ENCODE measurements around the gene AIDA. TPM values are rescaled to one million over a fixed set of nuclear protein-coding genes. Genes with fewer than 3 reads are reported as not detected.

AIDA gene
- total and polyA plus RNA-seq, 4 experiments from 2014 or later: 35.2 to 64.5 (median 49.0) TPM

DNA sequence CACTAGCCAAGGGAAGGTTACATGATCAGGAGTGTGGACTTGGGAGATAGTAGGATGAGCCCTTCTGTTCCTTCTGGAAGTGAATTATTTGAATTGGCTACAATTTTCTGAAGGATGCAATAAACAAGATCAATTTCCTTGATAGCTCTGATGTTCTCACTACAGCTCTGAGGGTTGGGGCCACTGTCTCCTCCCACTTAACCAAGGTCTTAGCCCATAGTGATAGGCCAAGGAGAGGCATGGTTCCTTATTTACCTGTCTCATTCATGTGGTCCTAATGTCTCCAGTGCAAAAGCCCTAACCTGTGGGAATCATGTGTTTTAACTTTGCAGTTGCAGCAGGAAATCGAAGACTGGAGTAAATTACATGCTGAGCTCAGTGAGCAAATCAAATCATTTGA lies 59.6 kb downstream of the AIDA start:
- intact Hi-C loops (cut with micrococcal nuclease): no loop called here
- no peaks in the 10 kb centered on the region for H3K9me3 Mint-ChIP-seq
- peak overlapping the region; percentile 67 for H3K27ac ChIP-seq (ENCODE audit: low read depth, low read length)
- no peaks in the 10 kb centered on the region for H3K27me3 ChIP-seq (ENCODE audit: insufficient read depth, low read length)
- no peaks in the 10 kb centered on the region for H3K27me3 Mint-ChIP-seq
- H3K36me3 Mint-ChIP-seq: peaks cover 59 to 78% of the 10 kb centered on the region in 2 donors
- H3K4me3 ChIP-seq (ENCODE audit: low read length in 2 of 2): no peak overlapping the region
- ChIA-PET POLR2A (ENCODE audit: partially characterized antibody) (interaction anchor here (1.5 to 4.7 kb wide), 2 partner anchors 8 to 60 kb away, joined by 6 to 45 read pairs; partner anchors contain the start of genes AIDA and BROX), CTCF (ENCODE audit: partially characterized antibody) (interaction anchor here (1.4 to 3.2 kb wide), 2 partner anchors 18 to 60 kb away, joined by 3 to 13 read pairs; no protein-coding TSS in a partner anchor)
- H3K4me3 Mint-ChIP-seq: peak overlapping the region in 1 of 8 donors; percentile 7
- H3K36me3 ChIP-seq (ENCODE audit: insufficient read depth, low read length): peaks cover 63% of the 10 kb centered on the region
- H3K4me1 ChIP-seq (ENCODE audit: insufficient read depth, low read length): peaks cover 32% of the 10 kb centered on the region
- DNase-seq: no peak
- H3K9me3 ChIP-seq (ENCODE audit: control insufficient read depth in 1 of 2, low read length in 2 of 2): no peaks in the 10 kb centered on the region
- H3K27ac Mint-ChIP-seq: peak overlapping the region; percentile 15 to 98 (median 90)
- H3K4me1 Mint-ChIP-seq: peaks cover 37 to 59% (median 44%) of the 10 kb centered on the region in 4 donors

DNA sequence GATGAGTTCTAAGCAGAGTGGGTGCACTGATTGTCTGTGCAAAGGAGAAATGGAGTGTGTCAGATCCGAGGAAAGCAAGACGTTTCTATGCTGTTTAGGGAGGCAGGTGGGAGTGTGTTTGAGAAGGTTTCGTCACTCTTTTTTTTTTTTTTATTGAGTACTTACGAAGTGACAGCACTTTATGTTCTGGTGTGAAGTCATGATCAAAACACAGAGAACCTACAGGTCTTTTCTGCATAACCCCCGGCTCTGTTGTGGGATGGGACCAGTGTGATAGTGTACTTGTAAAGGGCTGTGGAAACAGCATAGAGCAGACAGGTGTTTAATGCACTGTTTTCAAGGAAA lies 67.7 kb downstream of the AIDA start:
- H3K9me3 Mint-ChIP-seq: no peaks in the 10 kb centered on the region
- Histone ChIP-seq H3K4me3 (ENCODE audit: low read length in 2 of 2) (peak overlapping the region; percentile 94 to 100), H3K27me3 (ENCODE audit: insufficient read depth, low read length) (no peaks in the 10 kb centered on the region), H3K4me1 (ENCODE audit: insufficient read depth, low read length) (peaks cover 32% of the 10 kb centered on the region), H3K27ac (ENCODE audit: low read depth, low read length) (peak overlapping the region; percentile 98), H3K9me3 (ENCODE audit: control insufficient read depth in 1 of 2, low read length in 2 of 2) (no peaks in the 10 kb centered on the region), H3K36me3 (ENCODE audit: insufficient read depth, low read length) (peaks cover 4% of the 10 kb centered on the region)
- ChIA-PET POLR2A (ENCODE audit: partially characterized antibody) (interaction anchor here (0.8 to 3.5 kb wide), 12 partner anchors 9 to 903 kb away, joined by 3 to 76 read pairs (median 14); partner anchors contain the start of genes AIDA, BROX, DUSP10 and MIA3), CTCF (ENCODE audit: partially characterized antibody) (interaction anchor here (0.6 to 2.8 kb wide), 6 partner anchors 9 to 180 kb away, joined by 4 to 18 read pairs (median 8); no protein-coding TSS in a partner anchor)
- peaks cover 15 to 37% of the 10 kb centered on the region in 2 donors for H3K36me3 Mint-ChIP-seq
- peak overlapping the region; percentile 97 to 100 (median 99) for H3K27ac Mint-ChIP-seq
- intact Hi-C loops (cut with micrococcal nuclease): loop anchor here (1.0 to 5.0 kb wide), 7 partner anchors 10 to 1207 kb away; partner anchors contain the start of genes AIDA, BROX, DUSP10 and TAF1A
- no peaks in the 10 kb centered on the region for H3K27me3 Mint-ChIP-seq
- DNase-seq: peak in 1 of 5 donors; percentile 79
- H3K4me3 Mint-ChIP-seq: peak overlapping the region; percentile 90 to 100 (median 100)
- peaks cover 16 to 36% (median 28%) of the 10 kb centered on the region in 4 donors for H3K4me1 Mint-ChIP-seq

DNA sequence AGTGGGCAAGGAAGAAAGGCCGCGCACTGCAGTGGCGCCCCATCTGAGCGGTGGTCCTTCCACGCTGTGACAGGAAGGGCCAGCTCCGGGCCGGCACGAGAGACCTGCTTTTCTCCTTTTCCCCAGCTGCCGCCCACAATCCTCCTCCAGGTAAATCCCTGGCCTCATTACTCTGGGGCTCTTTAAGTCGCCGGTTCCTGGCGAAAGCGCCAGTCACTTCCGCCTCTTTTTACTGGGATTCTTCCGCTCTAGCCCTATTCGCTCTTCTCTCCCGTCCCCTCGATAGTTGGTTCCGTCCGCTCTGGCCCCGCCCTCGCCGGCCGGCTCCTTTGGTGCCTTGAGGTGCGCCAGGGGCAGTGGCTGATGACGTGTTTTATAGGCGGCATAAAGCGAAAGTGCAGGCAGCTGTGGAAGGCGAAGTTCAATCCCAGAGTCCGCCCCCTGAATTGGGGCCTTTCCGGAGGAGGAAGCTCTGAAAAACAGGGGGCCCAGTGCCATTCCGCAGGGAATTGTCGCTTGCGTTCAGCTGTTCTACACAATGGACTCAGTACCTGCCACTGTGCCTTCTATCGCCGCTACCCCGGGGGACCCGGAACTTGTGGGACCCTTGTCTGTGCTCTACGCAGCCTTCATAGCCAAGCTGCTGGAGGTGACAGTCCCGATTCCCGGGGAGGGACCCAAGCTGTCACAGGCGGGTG lies 68.2 kb downstream of the AIDA start:
- DNase-seq: peak; percentile 96 to 99 (median 97)
- peak overlapping the region; percentile 98 for H3K27ac ChIP-seq (ENCODE audit: low read depth, low read length)
- peaks cover 32% of the 10 kb centered on the region for H3K4me1 ChIP-seq (ENCODE audit: insufficient read depth, low read length)
- peaks cover 16 to 36% (median 28%) of the 10 kb centered on the region in 4 donors for H3K4me1 Mint-ChIP-seq
- CTCF ChIA-PET (ENCODE audit: partially characterized antibody): interaction anchor here (0.9 to 2.8 kb wide), 5 partner anchors 10 to 179 kb away, joined by 4 to 18 read pairs (median 12); no protein-coding TSS in a partner anchor
- peak overlapping the region; percentile 90 to 100 (median 100) for H3K4me3 Mint-ChIP-seq
- H3K9me3 ChIP-seq (ENCODE audit: control insufficient read depth in 1 of 2, low read length in 2 of 2): no peaks in the 10 kb centered on the region
- no peaks in the 10 kb centered on the region for H3K27me3 Mint-ChIP-seq
- H3K4me3 ChIP-seq (ENCODE audit: low read length in 2 of 2): peak overlapping the region; percentile 94 to 100
- no peaks in the 10 kb centered on the region for H3K27me3 ChIP-seq (ENCODE audit: insufficient read depth, low read length)
- H3K36me3 Mint-ChIP-seq: peaks cover 20 to 37% of the 10 kb centered on the region in 2 donors
- peaks cover 4% of the 10 kb centered on the region for H3K36me3 ChIP-seq (ENCODE audit: insufficient read depth, low read length)
- no peaks in the 10 kb centered on the region for H3K9me3 Mint-ChIP-seq
- intact Hi-C loops (cut with micrococcal nuclease): loop anchor here (1.0 to 5.0 kb wide), 7 partner anchors 10 to 1207 kb away; partner anchors contain the start of genes AIDA, BROX, DUSP10 and TAF1A
- peak overlapping the region; percentile 97 to 100 (median 99) for H3K27ac Mint-ChIP-seq
- POLR2A ChIA-PET (ENCODE audit: partially characterized antibody): interaction anchor here (0.8 to 3.5 kb wide), 13 partner anchors 10 to 1202 kb away, joined by 3 to 76 read pairs (median 12); partner anchors contain the start of genes AIDA, BROX, DUSP10 and MIA3

DNA sequence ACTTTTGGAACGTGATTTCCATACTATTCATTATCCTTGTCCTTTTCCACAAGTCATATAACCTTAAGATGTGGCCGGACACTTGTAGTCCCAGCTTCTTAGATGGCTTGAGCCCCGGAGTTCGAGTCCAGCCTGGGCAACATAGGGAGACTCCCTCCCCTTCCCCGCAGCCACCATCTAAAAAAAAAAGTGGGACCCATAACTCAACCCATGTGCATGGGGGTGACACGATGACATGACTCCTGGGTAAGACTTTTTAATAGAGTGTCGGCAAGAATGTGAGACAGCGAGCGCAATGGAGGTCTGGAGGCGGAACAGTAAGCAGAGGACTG lies 68.7 kb downstream of the AIDA start:
- Histone ChIP-seq H3K36me3 (ENCODE audit: insufficient read depth, low read length) (peaks cover 5% of the 10 kb centered on the region), H3K9me3 (ENCODE audit: control insufficient read depth in 1 of 2, low read length in 2 of 2) (no peaks in the 10 kb centered on the region), H3K27me3 (ENCODE audit: insufficient read depth, low read length) (no peaks in the 10 kb centered on the region), H3K4me3 (ENCODE audit: low read length in 2 of 2) (peak overlapping the region; percentile 94 to 100), H3K4me1 (ENCODE audit: insufficient read depth, low read length) (peaks cover 32% of the 10 kb centered on the region), H3K27ac (ENCODE audit: low read depth, low read length) (peak overlapping the region; percentile 98)
- H3K27me3 Mint-ChIP-seq: no peaks in the 10 kb centered on the region
- H3K4me3 Mint-ChIP-seq: peak overlapping the region; percentile 90 to 100 (median 100)
- no peak for DNase-seq
- H3K36me3 Mint-ChIP-seq: peaks cover 18 to 39% of the 10 kb centered on the region in 2 donors
- CTCF ChIA-PET (ENCODE audit: partially characterized antibody): interaction anchor here (0.9 to 2.8 kb wide), 4 partner anchors 9 to 179 kb away, joined by 4 to 18 read pairs (median 13); no protein-coding TSS in a partner anchor
- H3K27ac Mint-ChIP-seq: peak overlapping the region; percentile 97 to 100 (median 99)
- intact Hi-C loops (cut with micrococcal nuclease): loop anchor here (5.0 kb wide), 2 partner anchors 901 to 1206 kb away; partner anchors contain the start of gene DUSP10
- POLR2A ChIA-PET (ENCODE audit: partially characterized antibody): interaction anchor here (0.8 to 3.5 kb wide), 11 partner anchors 10 to 1203 kb away, joined by 3 to 76 read pairs (median 17); partner anchors contain the start of genes AIDA, BROX, DUSP10 and MIA3
- no peaks in the 10 kb centered on the region for H3K9me3 Mint-ChIP-seq
- peaks cover 16 to 36% (median 25%) of the 10 kb centered on the region in 4 donors for H3K4me1 Mint-ChIP-seq

DNA sequence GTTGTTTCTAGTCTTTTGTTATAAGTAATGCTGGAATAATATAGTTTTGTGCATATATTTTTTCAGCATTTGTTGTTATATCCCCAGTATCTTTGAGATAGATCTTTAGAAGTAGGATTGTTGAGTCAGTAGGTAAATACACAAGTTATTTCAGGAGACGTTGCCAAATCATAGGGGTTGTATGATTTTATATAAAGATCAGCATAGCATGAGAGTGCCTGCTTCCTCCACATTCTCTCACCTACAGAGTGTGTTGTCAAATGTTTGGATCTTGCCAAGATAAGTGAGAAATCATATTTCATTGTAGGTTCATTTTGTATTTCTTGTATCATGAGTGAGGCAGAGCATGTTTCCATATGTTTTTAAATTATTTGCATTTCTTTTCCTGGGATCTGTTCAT lies 69.8 kb downstream of the AIDA start:
- DNase-seq: no peak
- intact Hi-C loops (cut with micrococcal nuclease): loop anchor here (5.0 kb wide), 2 partner anchors 900 to 1205 kb away; partner anchors contain the start of gene DUSP10
- ChIA-PET CTCF (ENCODE audit: partially characterized antibody) (interaction anchor here (1.0 to 2.5 kb wide), 3 partner anchors 8 to 78 kb away, joined by 3 to 18 read pairs (median 6); no protein-coding TSS in a partner anchor), POLR2A (ENCODE audit: partially characterized antibody) (interaction anchor here (2.1 to 3.5 kb wide), 3 partner anchors 9 to 71 kb away, joined by 10 to 76 read pairs (median 24); partner anchors contain the start of genes AIDA and BROX)
- Mint-ChIP-seq H3K4me1 (peaks cover 16 to 36% (median 23%) of the 10 kb centered on the region in 4 donors), H3K27ac (peak overlapping the region; percentile 68 to 100 (median 85)), H3K9me3 (no peaks in the 10 kb centered on the region), H3K27me3 (no peaks in the 10 kb centered on the region), H3K4me3 (peak overlapping the region in 7 of 8 donors; percentile 11 to 99 (median 47)), H3K36me3 (peaks cover 14 to 38% of the 10 kb centered on the region in 2 donors)
- H3K27ac ChIP-seq (ENCODE audit: low read depth, low read length): no peak overlapping the region
- H3K27me3 ChIP-seq (ENCODE audit: insufficient read depth, low read length): no peaks in the 10 kb centered on the region
- no peaks in the 10 kb centered on the region for H3K9me3 ChIP-seq (ENCODE audit: control insufficient read depth in 1 of 2, low read length in 2 of 2)
- H3K4me1 ChIP-seq (ENCODE audit: insufficient read depth, low read length): peaks cover 32% of the 10 kb centered on the region
- no peak overlapping the region for H3K4me3 ChIP-seq (ENCODE audit: low read length in 2 of 2)
- peaks cover 5% of the 10 kb centered on the region for H3K36me3 ChIP-seq (ENCODE audit: insufficient read depth, low read length)

DNA sequence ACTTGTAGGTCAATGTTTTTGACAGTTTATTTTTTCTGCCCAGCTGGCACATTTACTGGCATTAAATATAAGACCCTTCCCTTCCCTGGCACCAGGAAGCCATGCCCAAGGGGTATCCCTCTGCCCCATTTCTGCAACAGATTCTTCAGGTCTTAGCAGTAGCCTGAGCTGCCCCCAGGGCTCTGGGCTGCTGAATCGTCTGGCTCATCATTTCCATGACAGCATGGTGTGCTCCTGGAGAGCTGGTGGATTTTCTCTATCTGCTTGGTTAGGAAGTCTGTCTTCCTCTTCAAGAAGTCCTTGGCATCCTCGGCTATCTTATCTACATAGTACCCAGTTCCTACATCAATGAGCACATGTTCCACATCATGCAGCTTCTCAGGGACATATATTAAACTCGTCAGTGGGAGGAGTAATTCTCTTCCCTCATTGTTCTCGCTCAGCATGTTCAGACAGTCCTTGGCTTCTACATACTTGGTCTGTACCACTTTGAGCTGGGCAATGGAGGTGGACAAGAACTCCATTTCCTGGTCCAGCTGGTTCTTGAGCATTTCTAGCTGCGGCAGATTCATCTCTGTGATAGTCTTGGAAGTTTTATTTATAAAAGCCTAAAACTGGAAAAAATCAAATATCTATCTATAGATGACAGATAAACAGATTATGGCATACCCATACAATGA lies 70.9 kb downstream of the AIDA start:
- no peak for DNase-seq
- H3K27ac ChIP-seq (ENCODE audit: low read depth, low read length): no peak overlapping the region
- H3K27me3 ChIP-seq (ENCODE audit: insufficient read depth, low read length): no peaks in the 10 kb centered on the region
- POLR2A ChIA-PET (ENCODE audit: partially characterized antibody): interaction anchor here (2.1 kb wide), 1 partner anchor 72 kb away, joined by 10 read pairs; the partner anchor contains the start of genes AIDA and BROX
- CTCF ChIA-PET (ENCODE audit: partially characterized antibody): interaction anchor here (1.0 to 2.0 kb wide), 3 partner anchors 9 to 79 kb away, joined by 3 to 6 read pairs (median 4); no protein-coding TSS in a partner anchor
- no peaks in the 10 kb centered on the region for H3K9me3 ChIP-seq (ENCODE audit: control insufficient read depth in 1 of 2, low read length in 2 of 2)
- Mint-ChIP-seq H3K36me3 (peaks cover 21 to 38% of the 10 kb centered on the region in 2 donors), H3K4me3 (peak overlapping the region in 3 of 8 donors; percentile 13 to 27 (median 24)), H3K9me3 (no peaks in the 10 kb centered on the region), H3K27ac (peak overlapping the region in 6 of 7 donors; percentile 9 to 97 (median 22)), H3K27me3 (no peaks in the 10 kb centered on the region), H3K4me1 (peaks cover 15 to 30% (median 22%) of the 10 kb centered on the region in 4 donors)
- peaks cover 25% of the 10 kb centered on the region for H3K4me1 ChIP-seq (ENCODE audit: insufficient read depth, low read length)
- H3K36me3 ChIP-seq (ENCODE audit: insufficient read depth, low read length): peaks cover 5% of the 10 kb centered on the region
- intact Hi-C loops (cut with micrococcal nuclease): loop anchor here (5.0 kb wide), 2 partner anchors 899 to 1204 kb away; partner anchors contain the start of gene DUSP10
- H3K4me3 ChIP-seq (ENCODE audit: low read length in 2 of 2): no peak overlapping the region
